ENCODE measurements around the gene NPRL2. TPM values are rescaled to one million over a fixed set of nuclear protein-coding genes. Genes with fewer than 3 reads are reported as not detected.

NPRL2 gene
- total RNA-seq, 1 donor: 19.7 TPM

DNA sequence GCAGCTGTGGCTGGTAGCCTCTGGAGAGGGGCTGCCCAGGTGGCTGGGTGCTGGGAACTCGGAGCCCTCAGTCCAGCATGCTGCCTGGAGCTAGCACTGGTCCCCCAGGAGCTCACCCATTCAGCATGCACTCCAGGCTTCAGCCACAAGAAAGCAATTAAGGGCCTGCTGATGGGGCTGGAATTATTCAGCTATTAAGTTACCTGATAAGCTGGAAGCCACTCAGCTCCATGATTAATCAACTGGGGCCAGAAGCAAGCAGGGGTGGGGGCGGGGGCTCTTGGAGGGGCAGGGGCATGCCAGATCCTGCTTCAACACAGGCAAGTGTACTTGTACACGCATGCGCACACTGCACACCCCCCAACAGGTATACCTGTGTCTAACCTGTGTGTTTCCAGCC, 30.8 kb upstream of the NPRL2 start:
- H3K4me3 ChIP-seq (ENCODE audit: low read depth, low read length): no peak overlapping the region
- DNase-seq (ENCODE audit: low read depth): no peak
- TF ChIP-seq CTCF (IDR thresholded peaks at IDR 0.05; ENCODE audit: insufficient read depth, low read length): no peak

DNA sequence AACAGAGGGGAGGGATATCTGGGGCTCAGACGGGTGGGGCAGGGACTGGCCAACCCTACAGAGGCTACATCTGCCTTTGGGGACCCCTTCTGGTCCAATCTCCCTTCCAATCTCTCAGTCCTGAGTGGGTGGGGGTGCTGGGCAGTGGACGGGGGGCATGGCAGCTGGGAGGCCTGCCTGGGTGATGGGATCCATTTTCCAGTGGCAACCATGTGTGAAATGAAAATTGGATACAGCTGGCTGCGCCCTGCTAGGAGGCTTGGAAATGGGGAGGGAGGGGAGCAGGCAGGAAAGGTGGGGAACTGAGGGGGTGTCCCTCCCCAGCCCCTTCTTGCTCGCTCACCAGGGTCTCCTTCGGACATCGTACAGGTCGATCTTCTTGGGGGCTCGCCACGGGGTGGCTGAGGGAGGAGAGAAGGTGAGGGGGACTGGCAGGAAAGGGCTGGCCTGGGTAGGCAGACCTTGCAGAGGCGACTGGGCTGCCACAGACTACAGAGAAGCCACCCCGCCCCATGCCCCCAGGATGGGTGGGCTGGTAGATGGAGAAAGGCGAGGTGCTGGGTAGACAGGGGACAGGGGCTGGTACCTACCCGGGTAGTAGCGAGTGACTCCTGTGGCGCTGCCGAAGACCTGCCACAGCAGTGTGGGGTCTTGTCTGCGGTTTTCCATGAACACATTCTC, 30.0 kb upstream of the NPRL2 start:
- DNase-seq (ENCODE audit: low read depth): no peak
- no peak overlapping the region for H3K4me3 ChIP-seq (ENCODE audit: low read depth, low read length)
- no peak for TF ChIP-seq CTCF (IDR thresholded peaks at IDR 0.05; ENCODE audit: insufficient read depth, low read length)

- no peak for DNase-seq (ENCODE audit: low read depth)
- H3K4me3 ChIP-seq (ENCODE audit: low read depth, low read length): no peak overlapping the region
- TF ChIP-seq CTCF (IDR thresholded peaks at IDR 0.05; ENCODE audit: insufficient read depth, low read length): no peak
These were observed 28.2 kb upstream of the NPRL2 start for GRCh38 chr3:50378757-50379156.

GRCh38 chr3:50378024-50378423, 27.4 kb upstream of the NPRL2 start:
- DNase-seq (ENCODE audit: low read depth): no peak
- no peak for TF ChIP-seq CTCF (IDR thresholded peaks at IDR 0.05; ENCODE audit: insufficient read depth, low read length)
- H3K4me3 ChIP-seq (ENCODE audit: low read depth, low read length): no peak overlapping the region

DNA sequence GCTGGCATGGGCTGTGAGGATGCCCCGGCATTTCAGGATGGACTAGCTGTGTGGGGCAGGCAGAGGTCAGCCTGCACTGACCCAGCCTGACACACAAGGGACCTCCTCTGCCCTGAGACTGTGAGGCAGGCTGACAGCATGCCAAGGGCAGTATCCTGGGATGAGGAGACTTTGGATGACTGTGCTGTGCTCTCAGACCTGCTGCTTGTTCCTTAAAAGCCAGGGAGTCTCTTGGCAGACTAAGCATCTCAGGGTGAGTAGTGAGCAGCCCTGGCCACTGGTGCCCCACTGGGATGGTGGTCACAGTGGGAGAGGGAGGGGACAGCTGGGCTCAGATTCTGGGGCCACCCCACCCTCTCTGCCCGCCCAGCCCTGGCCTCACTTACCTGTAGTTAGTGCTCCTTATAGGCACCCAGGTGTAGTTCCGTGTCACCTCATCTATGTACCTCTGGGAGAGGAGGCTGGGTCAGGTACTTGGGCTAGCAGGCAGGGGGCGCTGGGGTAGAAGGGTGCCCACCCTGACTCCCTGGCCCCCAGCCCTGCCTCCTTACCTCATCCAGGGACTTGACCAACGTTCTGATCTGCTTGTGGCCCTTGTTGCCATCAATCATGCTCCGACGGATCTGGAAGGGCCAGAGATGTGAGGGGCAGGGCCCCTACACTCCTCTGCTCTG, 24.8 kb upstream of the NPRL2 start:
- no peak overlapping the region for H3K4me3 ChIP-seq (ENCODE audit: low read depth, low read length)
- TF ChIP-seq CTCF (IDR thresholded peaks at IDR 0.05; ENCODE audit: insufficient read depth, low read length): no peak
- no peak for DNase-seq (ENCODE audit: low read depth)

DNA sequence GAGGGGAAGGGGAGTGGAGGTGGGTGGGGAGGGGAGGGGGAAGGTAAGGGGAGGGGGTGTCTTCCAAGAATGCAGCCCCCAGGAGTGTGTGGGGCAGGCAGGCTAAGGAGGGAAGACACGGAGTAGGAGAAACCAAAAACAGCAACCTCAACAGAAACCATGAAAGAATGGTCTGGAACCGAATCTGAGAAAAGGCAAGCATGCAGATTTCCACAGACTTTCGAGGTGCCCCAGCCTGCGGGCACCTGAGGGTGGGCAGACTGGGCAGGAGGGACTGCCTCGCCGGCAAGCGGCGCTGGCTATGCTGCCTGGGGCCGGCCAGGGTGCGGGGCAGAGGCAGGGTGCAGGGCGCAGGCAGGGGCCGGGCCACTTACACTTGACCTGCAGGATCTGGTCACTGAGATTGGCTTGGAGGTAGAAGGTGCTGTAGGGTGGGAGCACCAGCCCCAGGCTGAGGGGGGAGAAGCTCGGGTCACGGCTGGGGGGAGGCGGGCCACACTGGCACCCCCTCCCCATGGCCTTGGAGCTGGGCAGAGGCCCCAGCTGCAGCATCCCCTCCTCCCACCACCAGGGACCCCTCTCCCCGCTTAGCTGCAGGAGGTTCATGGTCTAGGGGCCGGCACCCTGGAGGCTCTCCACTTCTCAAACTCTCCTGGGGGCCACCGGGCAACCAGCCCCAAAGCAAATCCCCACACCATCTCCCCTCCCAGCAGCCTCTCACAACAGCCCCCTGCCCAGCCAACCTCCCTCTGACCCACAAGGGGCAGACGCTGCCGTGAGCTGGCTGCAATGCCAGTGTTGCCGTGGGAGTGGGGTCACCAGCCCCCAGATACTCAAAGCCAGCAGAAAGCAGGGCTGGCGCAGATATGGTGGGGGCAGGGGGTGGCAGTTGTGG, 24.0 kb upstream of the NPRL2 start:
- TF ChIP-seq CTCF (IDR thresholded peaks at IDR 0.05; ENCODE audit: insufficient read depth, low read length): no peak
- no peak overlapping the region for H3K4me3 ChIP-seq (ENCODE audit: low read depth, low read length)
- DNase-seq (ENCODE audit: low read depth): no peak

All from fibroblast of the aortic adventitia (primary cell).